Activated CD4-positive, alpha-beta T cell treated with anti-CD3 and anti-CD28 coated beads, Interleukin-2, amount 10 ng/mL, durations not matched to agents 7 days and 5 days (primary cell): Measurements from ENCODE around the gene SUGCT. TPM values are rescaled to one million over a fixed set of nuclear protein-coding genes. Genes with fewer than 3 reads are reported as not detected.
"Not testable (repeated sequence)": the region's sequence is repeated elsewhere in the genome, so short reads cannot be mapped to it uniquely, and the experiment has no call there.

ENCODE experiments used
- CTCF ChIA-PET: fragments of 350-600 bp; sonication (Branson Sonifier 250); formaldehyde crosslinking; loops from one replicate; lab custom pipeline; 2021; ENCODE audit warnings: antibody characterized with exemption; lab: Charles Lee
- POLR2A ChIA-PET: fragments of 350-600 bp; sonication (Branson Sonifier 250); formaldehyde crosslinking; loops from one replicate; lab custom pipeline; 2021; ENCODE audit warnings: antibody characterized with exemption; lab: Charles Lee
- DNase-seq: peaks from one replicate; pipeline ENCODE4 v3.0.0-alpha.2; 2020
- H3K27ac Mint-ChIP-seq: one replicate; pipeline ENCODE4 v1.8.0; 2021; ENCODE audit warnings: mild to moderate bottlenecking, moderate library complexity, mixed read lengths
- H3K27me3 Mint-ChIP-seq: one replicate; pipeline ENCODE4 v1.8.0; 2021; ENCODE audit warnings: mixed read lengths
- H3K36me3 Mint-ChIP-seq: one replicate; pipeline ENCODE4 v1.8.0; 2021; ENCODE audit warnings: low read depth, mixed read lengths
- H3K4me1 Mint-ChIP-seq: one replicate; pipeline ENCODE4 v1.8.0; 2021; ENCODE audit warnings: mixed read lengths
- H3K4me3 Mint-ChIP-seq: one replicate; pipeline ENCODE4 v1.8.0; 2021; ENCODE audit warnings: mild to moderate bottlenecking, moderate library complexity, mixed read lengths
- H3K9me3 Mint-ChIP-seq: one replicate; pipeline ENCODE4 v1.8.0; 2021; ENCODE audit warnings: mixed read lengths
- total RNA-seq, 2 experiments: library from RNA; stranded (reverse); gene quantifications; one replicate each; pipeline ENCODE4 v1.2.3, GENCODE V29; 2021

The SUGCT gene
- total RNA-seq, 2 experiments from 2014 or later, result not detected

DNA sequence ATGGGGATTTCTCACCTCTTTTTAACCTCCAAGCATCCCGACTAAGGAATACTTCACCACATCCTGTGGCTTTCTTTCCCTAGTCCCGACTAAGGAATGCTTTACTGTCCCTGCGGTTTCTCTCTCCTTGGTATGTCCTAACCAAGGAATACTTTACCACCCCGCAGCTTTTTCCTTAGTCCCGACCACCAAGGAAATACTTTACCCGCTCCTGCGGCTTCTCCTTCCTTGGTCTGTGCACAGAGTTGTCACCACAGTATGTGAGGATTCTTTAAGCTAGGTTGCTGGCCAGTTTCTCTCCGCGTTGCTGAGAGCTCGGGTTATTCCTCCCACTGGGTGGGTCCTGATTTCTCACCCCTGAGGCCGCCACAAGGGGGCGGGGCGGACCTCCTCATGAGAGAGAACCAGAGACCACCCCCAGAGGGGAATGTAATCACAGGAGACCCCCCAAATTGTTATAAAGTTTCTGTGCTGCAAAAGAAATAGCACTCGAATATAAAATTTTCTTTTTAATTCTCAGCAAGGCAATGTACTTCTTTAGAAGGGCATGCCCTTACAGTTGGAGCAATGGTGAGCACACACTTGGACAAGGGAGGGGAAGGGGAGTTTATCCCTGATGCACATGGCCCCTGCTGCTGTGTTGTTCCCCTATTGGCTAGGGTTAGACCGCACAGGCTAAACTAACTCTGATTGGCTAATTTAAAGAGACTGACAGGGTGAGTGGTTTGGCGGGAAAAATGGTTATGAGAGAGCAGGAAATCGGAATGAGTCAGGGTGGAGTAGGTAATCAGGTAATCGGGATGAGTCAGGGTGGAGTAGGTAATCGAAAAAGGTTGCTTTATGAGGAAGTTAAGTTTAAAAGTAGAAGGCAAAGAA is 12.8 kb downstream of the SUGCT start:
- POLR2A ChIA-PET, result no interaction called here
- Mint-ChIP-seq H3K27ac (no peak overlapping the region), H3K4me1 (no peaks in the 10 kb centered on the region), H3K9me3 (no peaks in the 10 kb centered on the region), H3K4me3 (no peak overlapping the region), H3K36me3 (no peaks in the 10 kb centered on the region), H3K27me3 (peaks cover 7% of the 10 kb centered on the region)
- CTCF ChIA-PET, result no interaction called here
- DNase-seq, result no peak

DNA sequence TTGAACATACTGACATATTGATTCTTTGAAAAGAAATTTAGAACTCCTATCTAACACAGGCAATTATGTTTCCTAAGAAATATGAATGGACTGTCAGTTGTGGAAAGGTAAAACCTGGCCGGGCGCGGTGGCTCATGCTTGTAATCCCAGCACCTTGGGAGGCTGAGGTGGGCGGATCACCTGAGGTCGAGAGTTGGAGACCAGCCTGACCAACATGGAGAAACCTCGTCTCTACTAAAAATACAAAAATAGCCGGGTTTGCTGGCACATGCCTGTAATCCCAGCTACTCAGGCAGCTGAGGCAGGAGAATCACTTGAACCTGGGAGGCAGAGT is 13.4 kb downstream of the SUGCT start:
- POLR2A ChIA-PET, H3K27ac Mint-ChIP-seq, DNase-seq, H3K27me3 Mint-ChIP-seq, H3K36me3 Mint-ChIP-seq, H3K4me3 Mint-ChIP-seq, H3K9me3 Mint-ChIP-seq, H3K4me1 Mint-ChIP-seq, CTCF ChIA-PET: not testable (repeated sequence)

DNA sequence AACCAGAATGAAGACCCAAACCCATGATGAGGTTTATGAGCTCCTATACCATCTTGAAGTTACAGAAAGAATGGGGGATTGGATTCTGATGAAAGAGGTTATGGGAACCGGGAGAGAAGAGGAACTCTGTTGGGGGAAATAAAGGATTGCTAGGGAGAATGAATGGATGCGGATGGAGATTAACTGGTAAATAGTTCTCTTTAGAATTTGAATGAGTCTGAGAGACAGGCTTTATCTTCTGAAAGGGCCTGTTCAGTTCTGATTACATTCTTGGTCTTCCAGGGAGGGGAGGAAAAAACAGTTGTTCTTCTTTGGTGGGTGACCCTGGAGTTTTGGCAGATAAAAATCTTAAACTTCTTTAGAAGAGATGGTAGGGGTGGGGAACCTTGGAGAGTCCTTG is 13.9 kb downstream of the SUGCT start:
- Mint-ChIP-seq H3K4me3 (no peak overlapping the region), H3K9me3 (no peaks in the 10 kb centered on the region), H3K27ac (no peak overlapping the region), H3K4me1 (no peaks in the 10 kb centered on the region), H3K36me3 (no peaks in the 10 kb centered on the region), H3K27me3 (peaks cover 5% of the 10 kb centered on the region)
- ChIA-PET POLR2A (no interaction called here), CTCF (no interaction called here)
- DNase-seq, result no peak

DNA sequence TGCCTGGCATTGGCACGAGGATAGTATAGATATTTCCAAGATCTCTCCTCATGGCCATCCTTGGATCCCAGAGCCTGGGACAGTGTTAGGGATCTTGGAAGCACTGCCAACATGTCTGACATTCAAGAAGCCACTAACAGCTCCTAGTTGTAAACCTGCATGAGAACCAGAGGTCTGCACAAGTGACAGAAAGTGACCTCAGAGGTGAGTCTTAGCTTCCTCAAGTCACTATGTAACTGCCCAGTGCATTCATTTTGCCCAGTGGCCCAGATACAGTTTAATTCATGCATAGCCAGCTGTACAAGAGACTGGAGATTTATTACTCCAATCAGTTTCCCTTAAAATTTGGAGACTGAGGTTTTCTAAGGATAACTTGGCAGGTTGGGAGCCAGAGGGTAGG is 16.7 kb downstream of the SUGCT start:
- Mint-ChIP-seq H3K36me3 (no peaks in the 10 kb centered on the region), H3K27me3 (peaks cover 2% of the 10 kb centered on the region), H3K4me3 (no peak overlapping the region), H3K9me3 (no peaks in the 10 kb centered on the region), H3K27ac (no peak overlapping the region), H3K4me1 (no peaks in the 10 kb centered on the region)
- CTCF ChIA-PET, result interaction anchor here (1.2 to 1.6 kb wide), 2 partner anchors 17 to 64 kb away, joined by 3 to 6 read pairs; partner anchors contain the start of genes MPLKIP and SUGCT
- DNase-seq, result no peak
- POLR2A ChIA-PET, result no interaction called here

DNA sequence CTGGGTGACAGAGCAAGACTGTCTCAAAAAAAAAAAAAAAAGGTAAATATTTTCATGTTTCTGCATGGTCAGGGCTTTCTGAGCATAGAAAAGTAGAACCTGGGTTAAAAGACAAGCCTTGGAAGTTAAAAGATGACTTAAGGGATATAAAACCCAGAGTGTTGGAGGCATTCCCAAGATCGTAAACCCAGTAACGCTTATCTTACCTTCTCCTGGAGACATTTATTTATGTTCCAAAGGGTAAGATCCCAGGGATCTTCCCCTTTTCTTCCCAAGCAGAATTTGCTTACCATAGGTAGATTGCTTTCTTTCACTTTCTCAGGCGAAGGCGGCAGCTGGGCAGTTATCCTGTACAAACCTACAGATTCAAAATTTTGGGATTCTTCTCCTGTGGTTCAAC is 22.2 kb downstream of the SUGCT start:
- no peak for DNase-seq
- no peaks in the 10 kb centered on the region for H3K36me3 Mint-ChIP-seq
- no peaks in the 10 kb centered on the region for H3K4me1 Mint-ChIP-seq
- CTCF ChIA-PET, result no interaction called here
- H3K4me3 Mint-ChIP-seq, result no peak overlapping the region
- no peaks in the 10 kb centered on the region for H3K9me3 Mint-ChIP-seq
- H3K27me3 Mint-ChIP-seq, result no peaks in the 10 kb centered on the region
- no peak overlapping the region for H3K27ac Mint-ChIP-seq
- POLR2A ChIA-PET, result no interaction called here

DNA sequence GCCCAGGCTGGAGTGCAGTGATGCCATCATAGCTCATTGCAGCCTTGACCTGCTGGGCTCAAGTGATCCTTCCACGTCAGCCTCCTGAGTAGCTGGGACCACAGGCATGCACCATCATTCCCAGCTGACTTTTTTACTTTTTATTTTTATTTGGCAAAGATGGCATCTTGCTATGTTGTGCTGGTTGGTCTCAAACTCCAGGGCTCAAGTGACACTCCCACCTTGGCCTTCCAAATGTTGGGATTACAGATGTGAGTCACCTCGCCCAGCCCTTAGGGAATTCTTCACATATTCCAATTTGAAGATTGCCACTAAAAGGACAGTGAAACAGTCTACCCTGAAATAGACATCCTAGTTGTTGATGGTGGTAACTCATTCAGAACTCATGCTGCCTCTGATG is 27.7 kb downstream of the SUGCT start:
- no peaks in the 10 kb centered on the region for H3K4me1 Mint-ChIP-seq
- H3K27me3 Mint-ChIP-seq, result no peaks in the 10 kb centered on the region
- ChIA-PET CTCF (no interaction called here), POLR2A (no interaction called here)
- H3K4me3 Mint-ChIP-seq, result no peak overlapping the region
- H3K9me3 Mint-ChIP-seq, result no peaks in the 10 kb centered on the region
- H3K27ac Mint-ChIP-seq, result no peak overlapping the region
- H3K36me3 Mint-ChIP-seq, result no peaks in the 10 kb centered on the region
- DNase-seq, result no peak

DNA sequence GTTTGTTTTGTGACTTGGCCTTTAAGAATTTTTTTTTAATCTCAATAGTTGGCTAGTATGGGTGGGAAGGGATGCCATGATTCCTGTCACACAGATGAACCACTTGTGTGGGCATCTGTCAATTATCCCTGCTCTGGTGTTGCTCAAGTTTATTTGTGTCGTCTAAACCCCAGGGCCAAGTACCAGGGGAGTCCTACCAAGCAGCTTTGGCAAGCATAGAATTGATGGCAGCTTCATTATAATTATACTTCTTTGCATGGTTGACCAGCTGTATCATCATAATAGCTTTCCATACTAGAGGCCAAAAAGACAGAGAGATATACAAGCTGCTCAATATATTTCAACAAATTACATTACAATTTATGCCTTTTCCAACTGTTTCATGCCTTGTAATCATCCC is 30.4 kb downstream of the SUGCT start:
- Mint-ChIP-seq H3K36me3 (no peaks in the 10 kb centered on the region), H3K27ac (no peak overlapping the region), H3K4me3 (no peak overlapping the region), H3K27me3 (no peaks in the 10 kb centered on the region), H3K9me3 (no peaks in the 10 kb centered on the region), H3K4me1 (no peaks in the 10 kb centered on the region)
- CTCF ChIA-PET, result no interaction called here
- no peak for DNase-seq
- POLR2A ChIA-PET, result no interaction called here

DNA sequence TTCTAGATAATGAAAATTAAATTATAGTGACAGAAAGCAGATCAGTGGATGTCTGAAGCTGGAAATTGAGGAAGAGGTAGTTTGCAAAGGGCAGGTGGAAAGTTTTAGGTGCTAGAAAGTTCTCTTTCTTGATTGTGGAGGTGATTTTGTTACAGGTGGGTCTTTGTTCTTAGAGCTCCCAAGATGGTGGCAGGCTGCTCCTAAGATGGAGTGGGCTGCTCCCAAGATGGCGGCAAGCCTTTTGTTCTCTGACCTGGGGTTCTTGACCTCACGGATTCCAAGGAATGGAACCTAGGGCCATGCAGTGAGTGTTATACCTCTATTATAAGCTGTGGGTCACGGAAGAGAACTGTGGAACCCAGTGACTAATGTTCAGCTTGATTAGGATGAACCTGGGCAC is 32.5 kb downstream of the SUGCT start:
- no peak overlapping the region for H3K27ac Mint-ChIP-seq
- CTCF ChIA-PET, result interaction anchor here (0.8 kb wide), 1 partner anchor 17 kb away, joined by 3 read pairs; no protein-coding TSS in a partner anchor
- H3K27me3 Mint-ChIP-seq, result no peaks in the 10 kb centered on the region
- POLR2A ChIA-PET, result no interaction called here
- no peaks in the 10 kb centered on the region for H3K4me1 Mint-ChIP-seq
- DNase-seq, result no peak
- no peaks in the 10 kb centered on the region for H3K36me3 Mint-ChIP-seq
- no peaks in the 10 kb centered on the region for H3K9me3 Mint-ChIP-seq
- H3K4me3 Mint-ChIP-seq, result no peak overlapping the region

DNA sequence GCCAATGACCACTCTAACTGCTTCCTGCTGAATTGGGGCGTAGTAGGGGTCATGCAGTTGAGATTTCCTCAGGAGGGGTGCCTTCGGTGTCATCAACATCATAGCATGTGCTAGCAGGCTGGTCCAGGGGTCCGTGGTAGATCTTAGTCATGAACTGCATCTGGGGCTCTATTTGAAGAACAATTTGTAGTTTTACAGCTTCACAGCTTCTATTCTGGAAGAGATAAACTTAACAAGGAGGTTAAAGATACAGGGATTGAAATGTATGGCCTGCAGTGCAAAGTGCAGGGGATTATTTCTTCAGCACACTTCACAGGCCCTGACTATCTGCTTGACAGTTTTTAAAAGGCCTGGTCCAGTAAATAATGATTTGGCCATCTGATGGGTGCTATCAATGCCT is 33.5 kb downstream of the SUGCT start:
- H3K4me1 Mint-ChIP-seq, H3K36me3 Mint-ChIP-seq, H3K4me3 Mint-ChIP-seq, CTCF ChIA-PET, POLR2A ChIA-PET, DNase-seq, H3K9me3 Mint-ChIP-seq, H3K27me3 Mint-ChIP-seq, H3K27ac Mint-ChIP-seq: not testable (repeated sequence)

DNA sequence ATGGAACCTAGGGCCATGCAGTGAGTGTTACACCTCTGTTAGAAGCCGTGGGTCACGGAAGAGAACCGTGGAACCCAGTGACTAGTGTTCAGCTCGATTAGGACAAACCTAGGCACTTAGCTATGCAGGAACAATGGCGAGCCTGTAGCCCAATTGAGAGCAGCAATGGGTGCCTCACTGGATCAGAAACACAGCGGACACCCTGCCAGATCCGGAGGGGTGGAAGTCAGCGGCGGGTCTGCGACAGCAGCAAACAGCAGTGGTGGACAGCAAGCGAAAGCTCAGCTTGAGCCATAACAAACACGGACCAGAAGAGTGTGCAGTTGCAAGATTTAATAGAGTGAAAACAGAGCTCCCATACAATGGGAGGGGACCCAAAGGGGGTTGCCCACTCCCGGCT is 38.3 kb downstream of the SUGCT start:
- H3K4me3 Mint-ChIP-seq, H3K36me3 Mint-ChIP-seq, POLR2A ChIA-PET, CTCF ChIA-PET, H3K27me3 Mint-ChIP-seq, H3K9me3 Mint-ChIP-seq, H3K27ac Mint-ChIP-seq, DNase-seq, H3K4me1 Mint-ChIP-seq: not testable (repeated sequence)

DNA sequence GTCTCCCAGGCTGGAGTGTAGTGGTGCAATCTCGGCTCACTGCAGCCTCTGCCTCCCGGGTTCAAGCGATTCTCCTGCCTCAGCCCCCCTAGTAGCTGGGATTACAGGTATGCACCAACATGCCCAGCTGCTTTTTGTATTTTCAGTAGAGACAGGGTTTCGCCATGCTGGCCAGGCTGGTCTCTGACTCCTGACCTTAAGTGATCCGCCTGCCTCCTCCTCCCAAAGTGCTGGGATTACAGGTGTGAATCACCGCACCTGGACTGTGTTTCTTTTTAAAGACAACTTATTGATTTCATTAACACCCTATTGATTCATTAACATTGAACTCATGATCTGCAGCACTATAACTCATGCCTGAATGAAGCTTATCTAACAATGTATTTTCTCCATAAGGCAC is 40.5 kb downstream of the SUGCT start:
- DNase-seq, H3K4me3 Mint-ChIP-seq, H3K27ac Mint-ChIP-seq, CTCF ChIA-PET, POLR2A ChIA-PET, H3K36me3 Mint-ChIP-seq, H3K9me3 Mint-ChIP-seq, H3K27me3 Mint-ChIP-seq, H3K4me1 Mint-ChIP-seq: not testable (repeated sequence)

DNA sequence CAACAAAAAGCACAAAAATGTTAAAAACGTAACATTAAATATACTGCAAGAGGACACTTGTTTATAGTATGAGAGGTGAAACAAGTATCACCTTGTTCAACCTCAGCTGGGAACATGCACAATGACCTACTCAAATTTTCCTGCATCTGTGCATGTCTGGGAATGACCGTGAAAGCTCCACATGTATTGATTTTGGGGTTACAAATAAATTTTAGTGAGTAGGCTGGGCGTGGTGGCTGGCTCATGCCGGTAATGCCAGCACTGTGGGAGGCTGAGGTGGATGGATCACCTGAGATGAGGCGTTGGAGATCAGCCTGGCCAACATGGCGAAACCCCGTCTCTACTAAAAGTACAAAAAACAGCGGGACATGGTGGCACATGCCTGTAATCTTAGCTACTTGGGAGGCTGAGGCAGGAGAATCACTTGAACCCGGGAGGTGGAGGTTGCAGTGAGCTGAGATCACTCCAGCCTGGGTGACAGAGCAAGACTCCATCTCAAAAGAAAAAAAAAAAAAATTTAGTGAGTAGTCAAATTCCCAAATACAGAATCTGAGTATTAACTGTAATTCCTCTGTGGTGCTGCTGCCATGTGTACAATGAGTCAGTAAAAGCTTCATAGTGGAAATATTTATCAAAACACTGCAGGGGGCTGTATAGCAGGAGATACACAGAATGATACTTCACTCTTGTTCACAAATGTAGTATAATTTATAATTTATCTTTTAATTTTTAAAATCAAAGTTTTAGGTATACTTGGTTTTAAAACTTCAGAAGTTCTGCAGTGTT is 41.1 kb downstream of the SUGCT start:
- Mint-ChIP-seq H3K4me1 (no peaks in the 10 kb centered on the region), H3K9me3 (no peaks in the 10 kb centered on the region), H3K27me3 (peaks cover 1% of the 10 kb centered on the region), H3K36me3 (no peaks in the 10 kb centered on the region), H3K4me3 (no peak overlapping the region), H3K27ac (no peak overlapping the region)
- CTCF ChIA-PET, result no interaction called here
- no peak for DNase-seq
- POLR2A ChIA-PET, result no interaction called here

DNA sequence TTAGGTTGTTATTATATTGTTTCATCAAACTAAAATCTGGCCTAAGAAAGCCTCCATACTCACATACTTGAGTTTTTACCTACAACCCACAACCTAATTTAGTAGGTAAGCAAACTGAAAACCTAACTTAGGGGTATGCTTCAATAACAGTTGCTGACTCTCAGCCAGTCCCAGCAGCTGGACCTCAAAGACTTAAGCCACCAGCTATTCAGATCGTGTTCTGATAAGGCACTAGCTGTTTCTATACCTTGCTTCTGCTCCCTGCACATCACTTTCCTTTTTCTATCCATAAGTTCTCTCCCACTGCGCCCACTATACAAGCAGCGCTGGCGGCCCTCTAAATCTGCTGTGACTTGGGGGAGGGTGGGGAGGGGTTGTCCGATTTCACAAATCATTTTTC is 42.3 kb downstream of the SUGCT start:
- peaks cover 1% of the 10 kb centered on the region for H3K27me3 Mint-ChIP-seq
- no peaks in the 10 kb centered on the region for H3K36me3 Mint-ChIP-seq
- H3K9me3 Mint-ChIP-seq, result no peaks in the 10 kb centered on the region
- no peak overlapping the region for H3K27ac Mint-ChIP-seq
- CTCF ChIA-PET, result no interaction called here
- DNase-seq, result no peak
- no peak overlapping the region for H3K4me3 Mint-ChIP-seq
- no peaks in the 10 kb centered on the region for H3K4me1 Mint-ChIP-seq
- POLR2A ChIA-PET, result no interaction called here
